Hepatocyte (in vitro differentiated cells): ENCODE measurements around the gene KCNJ12. TPM values are rescaled to one million over a fixed set of nuclear protein-coding genes. Genes with fewer than 3 reads are reported as not detected.
"Not testable (repeated sequence)": the region's sequence is repeated elsewhere in the genome, so short reads cannot be mapped to it uniquely, and the experiment has no call there.

ENCODE experiments used
- DNase-seq: peaks from one replicate; pipeline ENCODE4 v3.0.0-alpha.2; 2016; ENCODE audit warnings: low spot score
- H2AFZ ChIP-seq: fragments of 200-600 bp; sonication (generic); 2 replicates; pipeline ENCODE4 v1.6.0; 2016; ENCODE audit warnings: antibody characterized with exemption, mild to moderate bottlenecking
- H3K27ac ChIP-seq: fragments of 200-600 bp; sonication (generic); 2 replicates; pipeline ENCODE4 v1.5.1; 2016; ENCODE audit warnings: mild to moderate bottlenecking
- H3K27me3 ChIP-seq: fragments of 200-600 bp; sonication (generic); 2 replicates; pipeline ENCODE4 v1.6.1; 2016
- H3K36me3 ChIP-seq: fragments of 200-600 bp; sonication (generic); replicated peaks from 2 replicates; pipeline ENCODE4 v1.5.1; 2016; ENCODE audit warnings: low read depth; ENCODE audit not compliant: insufficient read depth
- H3K4me1 ChIP-seq: fragments of 200-600 bp; sonication (generic); 2 replicates; pipeline ENCODE4 v1.5.1; 2016; ENCODE audit warnings: mild to moderate bottlenecking, moderate library complexity; ENCODE audit not compliant: insufficient read depth
- H3K4me2 ChIP-seq: fragments of 200-600 bp; sonication (generic); 2 replicates; pipeline ENCODE4 v1.6.0; 2016
- H3K4me3 ChIP-seq: fragments of 200-600 bp; sonication (generic); 2 replicates; pipeline ENCODE4 v1.5.1; 2016; ENCODE audit warnings: mild to moderate bottlenecking
- H3K79me2 ChIP-seq: fragments of 200-600 bp; sonication (generic); 2 replicates; pipeline ENCODE4 v1.6.0; 2017; ENCODE audit warnings: mild to moderate bottlenecking
- H3K9me2 ChIP-seq: fragments of 200-600 bp; sonication (generic); replicated peaks from 2 replicates; pipeline ENCODE4 v1.6.0; 2017; ENCODE audit warnings: mild to moderate bottlenecking; ENCODE audit not compliant: insufficient read depth
- H3K9me3 ChIP-seq: fragments of 200-600 bp; sonication (generic); 2 replicates; pipeline ENCODE4 v1.5.1; 2016; ENCODE audit warnings: low read depth, mild to moderate bottlenecking
- H4K20me1 ChIP-seq: fragments of 200-600 bp; sonication (generic); 2 replicates; pipeline ENCODE4 v1.6.0; 2016; ENCODE audit warnings: mild to moderate bottlenecking; ENCODE audit not compliant: insufficient read depth, poor library complexity, severe bottlenecking
- EZH2 ChIP-seq: fragments of 200-600 bp; sonication (generic); IDR thresholded peaks from 2 replicates; pipeline ENCODE4 v1.6.1; 2016; ENCODE audit warnings: antibody characterized with exemption, mild to moderate bottlenecking, borderline replicate concordance
- EZH2phosphoT487 ChIP-seq: fragments of 200-600 bp; sonication (generic); IDR thresholded peaks from one replicate; pipeline ENCODE4 v1.6.1; 2018; ENCODE audit warnings: antibody characterized with exemption, mild to moderate bottlenecking, low read depth, moderate library complexity; ENCODE audit not compliant: unreplicated experiment, severe bottlenecking
- whole genome bisulfite sequencing: methylation state at CpG from one replicate; pipeline ENCODE4 v1.1.6; 2016; ENCODE audit warnings: low lambda C conversion rate; ENCODE audit errors: missing lambda C conversion rate; 5-methylcytosine and 5-hydroxymethylcytosine counted together
- polyA plus RNA-seq: library from polyadenylated mRNA; unstranded; fragments of >200 nt; fragmentation: Nextera tagmentation; extraction: Ambion mirVana; gene quantifications from 2 replicates; pipeline ENCODE4 v1.2.1, GENCODE V29; 2016
- total RNA-seq: library from RNA; depleted of rRNA; stranded (reverse); fragments of >200 nt; gene quantifications from 2 replicates; pipeline ENCODE4 v1.2.3, GENCODE V29; 2014
- TF ChIP-seq, protein P1 (sequence below): fragments of 200-600 bp; sonication (generic); IDR thresholded peaks from 2 replicates; pipeline ENCODE4 v1.5.1; 2016; ENCODE audit warnings: antibody characterized with exemption, mild to moderate bottlenecking; ENCODE audit not compliant: poor library complexity

KCNJ12 gene
- total and polyA plus RNA-seq, 2 experiments from 2014 or later, result 0.15 to 0.73 TPM

DNA sequence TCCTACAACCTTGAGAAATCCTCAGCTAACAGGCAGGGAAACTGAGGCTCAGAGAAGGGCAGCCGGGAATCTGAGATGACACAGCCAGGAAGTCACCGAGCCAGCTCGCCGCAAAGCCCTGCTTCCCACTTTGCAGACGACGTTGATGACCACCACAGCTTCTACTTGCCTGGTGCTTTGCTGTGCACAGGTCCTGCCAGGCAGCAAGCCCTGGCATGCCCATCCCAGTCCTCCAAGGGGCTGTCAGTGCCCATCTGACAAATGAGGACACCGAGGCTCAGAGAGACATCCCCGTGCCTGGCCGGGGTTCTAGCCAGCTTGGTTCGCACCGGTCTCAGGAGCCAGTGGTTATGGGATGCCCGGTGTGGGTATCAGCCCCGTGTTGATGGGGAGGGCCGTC, 20.1 kb downstream of the KCNJ12 start:
- Histone ChIP-seq H3K27ac (no peak overlapping the region), H3K4me1 (peaks cover 2% of the 10 kb centered on the region)

DNA sequence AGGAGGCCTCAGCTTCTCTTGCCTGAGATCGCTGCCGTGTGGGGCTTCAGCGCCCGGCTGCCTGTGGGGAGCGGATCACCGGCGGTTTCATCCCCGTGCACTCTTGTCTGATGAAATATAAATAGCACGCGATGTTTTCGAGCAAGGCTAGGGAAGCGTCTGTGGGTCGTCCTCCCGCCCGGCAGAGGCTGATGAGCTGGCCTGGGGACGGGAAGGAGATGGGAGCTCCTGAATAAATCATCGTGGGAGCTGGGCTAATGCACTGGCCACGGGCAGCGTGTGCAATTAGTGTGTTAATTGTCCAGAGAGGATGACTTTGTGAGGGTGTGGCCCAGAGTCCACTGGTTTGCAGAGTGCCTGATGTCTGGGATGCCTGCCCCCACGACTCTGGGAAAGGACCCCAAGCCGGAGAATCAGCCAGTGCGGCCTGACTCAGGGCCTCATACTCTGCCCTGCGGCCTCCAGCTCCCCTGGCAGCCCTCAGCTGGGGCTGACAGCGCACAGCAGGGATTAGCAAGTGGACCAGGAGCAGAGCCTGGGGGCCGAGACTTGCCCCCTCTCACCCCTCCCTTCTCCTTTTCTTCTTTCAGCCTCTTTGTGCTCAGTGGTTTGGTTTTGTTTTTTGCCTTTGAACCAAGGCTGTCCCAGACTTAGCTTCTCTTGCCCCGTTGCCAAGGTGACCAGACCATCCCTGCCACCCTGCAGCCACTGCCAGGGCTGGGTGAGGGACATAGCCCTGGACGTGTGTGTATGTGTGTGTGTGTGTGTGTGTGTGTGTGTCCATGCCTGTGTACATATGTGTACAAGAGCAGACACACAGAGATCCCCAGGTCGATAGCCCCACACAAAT, 21.4 kb downstream of the KCNJ12 start:
- no peaks in the 10 kb centered on the region for H3K79me2 ChIP-seq
- no peak overlapping the region for H3K4me3 ChIP-seq
- peak; percentile 32 for DNase-seq
- H3K9me2 ChIP-seq, result no peaks in the 10 kb centered on the region
- 73% methylated on average over 28 of the region's 28 CpGs for WGBS
- H2AFZ ChIP-seq, result no peak overlapping the region
- H3K9me3 ChIP-seq, result no peaks in the 10 kb centered on the region
- TF ChIP-seq, protein P1, sequence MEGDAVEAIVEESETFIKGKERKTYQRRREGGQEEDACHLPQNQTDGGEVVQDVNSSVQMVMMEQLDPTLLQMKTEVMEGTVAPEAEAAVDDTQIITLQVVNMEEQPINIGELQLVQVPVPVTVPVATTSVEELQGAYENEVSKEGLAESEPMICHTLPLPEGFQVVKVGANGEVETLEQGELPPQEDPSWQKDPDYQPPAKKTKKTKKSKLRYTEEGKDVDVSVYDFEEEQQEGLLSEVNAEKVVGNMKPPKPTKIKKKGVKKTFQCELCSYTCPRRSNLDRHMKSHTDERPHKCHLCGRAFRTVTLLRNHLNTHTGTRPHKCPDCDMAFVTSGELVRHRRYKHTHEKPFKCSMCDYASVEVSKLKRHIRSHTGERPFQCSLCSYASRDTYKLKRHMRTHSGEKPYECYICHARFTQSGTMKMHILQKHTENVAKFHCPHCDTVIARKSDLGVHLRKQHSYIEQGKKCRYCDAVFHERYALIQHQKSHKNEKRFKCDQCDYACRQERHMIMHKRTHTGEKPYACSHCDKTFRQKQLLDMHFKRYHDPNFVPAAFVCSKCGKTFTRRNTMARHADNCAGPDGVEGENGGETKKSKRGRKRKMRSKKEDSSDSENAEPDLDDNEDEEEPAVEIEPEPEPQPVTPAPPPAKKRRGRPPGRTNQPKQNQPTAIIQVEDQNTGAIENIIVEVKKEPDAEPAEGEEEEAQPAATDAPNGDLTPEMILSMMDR, result no peak
- TF ChIP-seq EZH2 (no peak), EZH2phosphoT487 (no peak)
- H3K4me1 ChIP-seq, result peaks cover 2% of the 10 kb centered on the region
- no peak overlapping the region for H3K27ac ChIP-seq
- H3K4me2 ChIP-seq, result no peak overlapping the region
- H3K36me3 ChIP-seq, result no peaks in the 10 kb centered on the region
- H4K20me1 ChIP-seq, result no peaks in the 10 kb centered on the region
- H3K27me3 ChIP-seq, result no peaks in the 10 kb centered on the region

More for the DNA sequence above, 20.1 kb downstream of the KCNJ12 start:
- Histone ChIP-seq H3K36me3 (no peaks in the 10 kb centered on the region), H3K79me2 (no peaks in the 10 kb centered on the region), H4K20me1 (no peaks in the 10 kb centered on the region), H3K4me2 (no peak overlapping the region), H3K4me3 (no peak overlapping the region), H3K9me3 (no peaks in the 10 kb centered on the region), H3K9me2 (no peaks in the 10 kb centered on the region), H2AFZ (no peak overlapping the region), H3K27me3 (no peaks in the 10 kb centered on the region)
- WGBS, result 90% methylated on average over 14 of the region's 14 CpGs
- DNase-seq, result no peak
- TF ChIP-seq EZH2phosphoT487 (no peak), EZH2 (no peak)
- TF ChIP-seq, protein P1, result no peak

DNA sequence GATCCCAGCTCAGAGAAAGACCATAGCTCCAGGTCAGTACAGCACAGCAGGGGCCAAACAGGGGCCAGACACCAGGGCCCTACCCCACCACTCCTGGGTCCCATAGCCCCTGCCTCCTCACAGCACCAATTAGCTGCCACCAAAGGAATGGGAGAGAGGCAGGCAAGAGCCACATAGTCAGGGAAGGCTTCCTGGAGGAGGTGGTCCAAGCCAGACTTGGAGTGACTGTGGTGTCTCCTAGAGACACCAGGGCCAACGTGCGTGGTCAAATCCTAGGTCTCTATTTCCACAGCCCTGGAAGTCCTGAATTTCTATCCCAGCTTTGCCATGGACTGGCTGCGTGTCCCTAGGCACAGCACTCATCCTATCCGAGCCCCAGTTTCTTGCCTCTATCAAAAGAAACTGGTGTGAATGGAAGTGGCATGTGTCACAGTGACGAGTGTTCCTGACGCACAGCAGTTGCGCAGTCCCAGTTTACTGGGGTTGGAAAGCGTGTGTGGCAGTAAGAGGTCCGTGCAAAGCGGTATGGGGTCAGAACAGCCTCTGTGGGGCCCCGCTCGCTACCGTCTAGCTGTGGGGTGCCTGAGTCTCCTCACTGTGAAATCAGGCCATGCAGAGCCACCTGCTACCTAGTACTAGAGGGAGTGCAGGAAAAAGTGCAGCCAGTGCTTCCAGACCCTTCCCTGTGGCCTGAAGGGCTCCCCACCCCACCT, 23.5 kb downstream of the KCNJ12 start:
- WGBS, result 84% methylated on average over 13 of the region's 13 CpGs
- H3K36me3 ChIP-seq, result no peaks in the 10 kb centered on the region
- no peak for TF ChIP-seq EZH2
- TF ChIP-seq EZH2phosphoT487, result no peak
- TF ChIP-seq, protein P1, result no peak
- DNase-seq, result no peak
- H3K4me2 ChIP-seq, result no peak overlapping the region
- H2AFZ ChIP-seq, result no peak overlapping the region
- no peaks in the 10 kb centered on the region for H3K9me2 ChIP-seq
- H3K4me1 ChIP-seq, result peaks cover 2% of the 10 kb centered on the region
- H4K20me1 ChIP-seq, result no peaks in the 10 kb centered on the region
- H3K4me3 ChIP-seq, result no peak overlapping the region
- H3K79me2 ChIP-seq, result no peaks in the 10 kb centered on the region
- no peaks in the 10 kb centered on the region for H3K27me3 ChIP-seq
- H3K9me3 ChIP-seq, result no peaks in the 10 kb centered on the region
- H3K27ac ChIP-seq, result no peak overlapping the region

DNA sequence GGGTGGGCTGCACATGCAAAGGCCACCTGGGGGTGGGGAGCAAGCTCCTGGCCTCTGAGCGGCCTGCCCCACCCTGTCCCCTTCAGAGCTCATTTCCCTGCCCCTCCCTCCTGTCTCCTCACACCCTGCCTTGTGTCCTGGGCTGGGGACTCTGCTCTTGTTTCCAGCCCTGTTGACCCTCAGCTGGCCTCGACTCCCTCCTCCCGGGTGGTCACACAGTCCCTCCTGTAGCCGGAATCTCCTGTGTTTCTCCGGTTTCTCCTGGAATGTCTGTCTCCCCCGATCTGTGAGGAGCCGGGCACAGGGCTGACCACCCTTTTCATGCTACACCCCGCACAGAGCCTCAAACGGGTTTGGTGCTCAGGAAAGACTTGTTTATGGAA, 24.0 kb downstream of the KCNJ12 start:
- not testable (repeated sequence) for H2AFZ ChIP-seq, H4K20me1 ChIP-seq, H3K4me2 ChIP-seq, H3K27ac ChIP-seq, H3K27me3 ChIP-seq, DNase-seq, H3K4me1 ChIP-seq, H3K79me2 ChIP-seq, H3K9me3 ChIP-seq, H3K4me3 ChIP-seq, H3K9me2 ChIP-seq, H3K36me3 ChIP-seq
- 56% methylated on average over 9 of the region's 9 CpGs for whole genome bisulfite sequencing
